ENCODE results near the gene SBF2. TPM values are rescaled to one million over a fixed set of nuclear protein-coding genes. Genes with fewer than 3 reads are reported as not detected.
"Not testable (repeated sequence)": the region's sequence is repeated elsewhere in the genome, so short reads cannot be mapped to it uniquely, and the experiment has no call there.

SBF2 gene
- total RNA-seq, 3 donors from 2014 or later, result 74.8 to 91.9 (median 88.2) TPM

- no peak for TF ChIP-seq POLR2AphosphoS5 (IDR thresholded peaks at IDR 0.05)
- no peak for TF ChIP-seq CTCF (IDR thresholded peaks at IDR 0.05)
- no peak for TF ChIP-seq POLR2A (IDR thresholded peaks at IDR 0.05)
Observed at GRCh38 chr11:9901943-9902342, 392.1 kb downstream of the SBF2 start.

GRCh38 chr11:9900253-9900652 lies 393.8 kb downstream of the SBF2 start:
- DNase-seq (ENCODE audit: low spot score in 2 of 2); H3K27ac ChIP-seq; intact Hi-C loops (cut with DNase I; ENCODE audit: low total_unique reads); H3K4me3 ChIP-seq; H3K4me1 ChIP-seq; H3K9me3 ChIP-seq; H3K27me3 ChIP-seq; H3K36me3 ChIP-seq: not testable (repeated sequence)

More at GRCh38 chr11:9901943-9902342, 392.1 kb downstream of the SBF2 start:
- Histone ChIP-seq H3K9me3 (no peaks in the 10 kb centered on the region), H3K4me1 (no peaks in the 10 kb centered on the region), H3K27ac (no peak overlapping the region), H3K36me3 (no peaks in the 10 kb centered on the region), H3K4me3 (no peak overlapping the region), H3K27me3 (no peaks in the 10 kb centered on the region)
- no peak for DNase-seq (ENCODE audit: low spot score in 2 of 2)
- intact Hi-C loops (cut with DNase I; ENCODE audit: low total_unique reads), result no loop called here

GRCh38 chr11:9899676-9900075 lies 394.3 kb downstream of the SBF2 start:
- H3K36me3 ChIP-seq, result no peaks in the 10 kb centered on the region
- DNase-seq (ENCODE audit: low spot score in 2 of 2), result no peak
- TF ChIP-seq CTCF (IDR thresholded peaks at IDR 0.05) (no peak), POLR2A (IDR thresholded peaks at IDR 0.05) (no peak), POLR2AphosphoS5 (IDR thresholded peaks at IDR 0.05) (no peak)
- H3K4me1 ChIP-seq, result no peaks in the 10 kb centered on the region
- intact Hi-C loops (cut with DNase I; ENCODE audit: low total_unique reads), result no loop called here
- no peaks in the 10 kb centered on the region for H3K9me3 ChIP-seq
- no peak overlapping the region for H3K4me3 ChIP-seq
- no peaks in the 10 kb centered on the region for H3K27me3 ChIP-seq
- no peak overlapping the region for H3K27ac ChIP-seq

- no peak for DNase-seq (ENCODE audit: low spot score in 2 of 2)
- Histone ChIP-seq H3K36me3 (no peaks in the 10 kb centered on the region), H3K9me3 (no peaks in the 10 kb centered on the region), H3K27me3 (no peaks in the 10 kb centered on the region), H3K4me3 (no peak overlapping the region), H3K4me1 (no peaks in the 10 kb centered on the region), H3K27ac (no peak overlapping the region)
- intact Hi-C loops (cut with DNase I; ENCODE audit: low total_unique reads), result no loop called here
- TF ChIP-seq POLR2A (IDR thresholded peaks at IDR 0.05) (no peak), CTCF (IDR thresholded peaks at IDR 0.05) (no peak), POLR2AphosphoS5 (IDR thresholded peaks at IDR 0.05) (no peak)
Observed at GRCh38 chr11:9896902-9897301, 397.1 kb downstream of the SBF2 start.

GRCh38 chr11:9895006-9895405 lies 399.0 kb downstream of the SBF2 start:
- TF ChIP-seq POLR2AphosphoS5 (IDR thresholded peaks at IDR 0.05), result no peak
- no peak for TF ChIP-seq CTCF (IDR thresholded peaks at IDR 0.05)
- no peak for TF ChIP-seq POLR2A (IDR thresholded peaks at IDR 0.05)
- Histone ChIP-seq H3K4me3 (no peak overlapping the region), H3K9me3 (no peaks in the 10 kb centered on the region), H3K4me1 (no peaks in the 10 kb centered on the region), H3K27ac (no peak overlapping the region), H3K27me3 (no peaks in the 10 kb centered on the region), H3K36me3 (no peaks in the 10 kb centered on the region)
- intact Hi-C loops (cut with DNase I; ENCODE audit: low total_unique reads), result no loop called here
- DNase-seq (ENCODE audit: low spot score in 2 of 2), result no peak

GRCh38 chr11:9893474-9893873 lies 400.5 kb downstream of the SBF2 start:
- intact Hi-C loops (cut with DNase I; ENCODE audit: low total_unique reads), result no loop called here

More at GRCh38 chr11:9893474-9893873, 400.5 kb downstream of the SBF2 start:
- no peaks in the 10 kb centered on the region for H3K4me1 ChIP-seq
- no peak for DNase-seq (ENCODE audit: low spot score in 2 of 2)
- H3K9me3 ChIP-seq, result no peaks in the 10 kb centered on the region
- H3K4me3 ChIP-seq, result no peak overlapping the region
- no peak overlapping the region for H3K27ac ChIP-seq
- no peaks in the 10 kb centered on the region for H3K36me3 ChIP-seq
- H3K27me3 ChIP-seq, result no peaks in the 10 kb centered on the region
- TF ChIP-seq POLR2A (IDR thresholded peaks at IDR 0.05) (no peak), CTCF (IDR thresholded peaks at IDR 0.05) (no peak), POLR2AphosphoS5 (IDR thresholded peaks at IDR 0.05) (no peak)
